Pancreas (tissue), 10 donors: ENCODE results near the gene SLC27A6. TPM values are rescaled to one million over a fixed set of nuclear protein-coding genes. Genes with fewer than 3 reads are reported as not detected.

ENCODE experiments used
- ATAC-seq, 4 donors: fragments of 200-7000 bp; cut with Tn5 transposase; one replicate each; pipeline versions ENCODE4 v1.8.0 to v1.9.1; 2020; ENCODE audit warnings: mild to moderate bottlenecking in 4 of 4, moderate library complexity in 4 of 4
- DNase-seq, 6 donors: peaks; one replicate each; pipeline ENCODE4 v3.0.0-alpha.2; 2020
- FAIRE-seq: peaks from 2 replicates; lab custom pipeline; 2012; peaks lifted over from hg19 to GRCh38; lab: Jason Lieb, UNC
- H3K27ac ChIP-seq, 4 donors: fragments of 200-600 bp; sonication (generic); 1 replicate in 3 of 4; 2 replicates in 1 of 4; pipeline versions ENCODE4 v1.5.0 to v1.8.0; 2020
- H3K27me3 ChIP-seq, 4 donors: fragments of 200-600 bp; one replicate each; pipeline ENCODE4 v1.8.0; 2021
- H3K36me3 ChIP-seq, 3 donors: fragments of 200-600 bp; sonication (generic) in 1 of 3; one replicate each; pipeline versions ENCODE4 v1.5.0 to v1.8.0; 2020 to 2021
- H3K4me1 ChIP-seq, 3 donors: fragments of 200-600 bp; one replicate each; pipeline ENCODE4 v1.8.0; 2021
- H3K4me3 ChIP-seq, 4 donors: fragments of 200-600 bp; sonication (generic) in 2 of 4; one replicate each; pipeline versions ENCODE4 v1.5.0 to v1.8.0; 2020 to 2021
- H3K9me3 ChIP-seq, 4 donors: fragments of 200-600 bp; one replicate each; pipeline ENCODE4 v1.8.0; 2021
- CTCF ChIP-seq, 4 donors: fragments of 200-600 bp; sonication (generic) in 3 of 4; IDR thresholded peaks; one replicate each; pipeline versions ENCODE4 v1.5.0 to v1.8.0; 2021; ENCODE audit warnings: antibody characterized with exemption in 4 of 4
- WGBS, 2 donors: extraction: QIAGEN DNeasy Blood & Tissue Kit; methylation state at CpG; one replicate each; pipeline ENCODE4 v1.1.7; 2013; 5-methylcytosine and 5-hydroxymethylcytosine counted together
- intact Hi-C, 3 donors: fragments of 100-400 bp; cut with DNase I; formaldehyde crosslinking; loops; one replicate each; pipeline versions ENCODE4 v1.11.1 to v1.14.2; 2022
- polyA plus RNA-seq, 2 donors: library from polyadenylated mRNA; stranded (reverse); fragments of 200-250 nt; gene quantifications; one replicate each; pipeline ENCODE4 v1.2.3, GENCODE V29; 2013
- total RNA-seq, 6 donors: library from RNA; stranded (reverse); fragmentation: NEBNext Ultra II Directional in 4 of 6; extraction: Animal tissue kit (Norgen Biotek cat#: 25700) in 4 of 6; gene quantifications; one replicate each; pipeline versions ENCODE4 v1.2.1 to v1.2.4, GENCODE V29; 2021 to 2023
- donor health status: healthy with polysubstance abuse.
- donor health status: DM: no; HTN: no; CAD: no; lungs with moderate emphysema.
- donor health status: DM: no; HTN: no; CAD: no.
- donor health status: control.
- donor health status: control.
- donor health status: Bipolar disorder and iron deficiency.
- donor health status: DM: yes; HTN: yes; CAD: no.
- donor health status: DM: no; HTN: no; CAD: no.
- donor health status: DM: no; HTN: no; CAD: no.
- donor health status: DM: yes; HTN: yes; CAD: no.

SLC27A6 gene
- total and polyA plus RNA-seq, 8 donors = 0.03 to 0.61 (median 0.13) TPM

GRCh38 chr5:129042306-129042705, 77.0 kb downstream of the SLC27A6 start:
- DNase-seq (no peak), ATAC-seq (no peak), FAIRE-seq (no peak)
- no peak overlapping the region for H3K27ac ChIP-seq
- no peaks in the 10 kb centered on the region for H3K27me3 ChIP-seq
- no peaks in the 10 kb centered on the region for H3K4me1 ChIP-seq
- no peaks in the 10 kb centered on the region for H3K36me3 ChIP-seq
- no peaks in the 10 kb centered on the region for H3K9me3 ChIP-seq
- no peak overlapping the region for H3K4me3 ChIP-seq
- 67 to 79% methylated on average over 4 of the region's 4 CpGs for WGBS, 2 donors
- no peak for TF ChIP-seq CTCF (IDR thresholded peaks at IDR 0.05)
- intact Hi-C loops = no loop called here

- ATAC-seq (no peak), DNase-seq (no peak), FAIRE-seq (no peak)
- H3K27ac ChIP-seq = no peak overlapping the region
- no peaks in the 10 kb centered on the region for H3K27me3 ChIP-seq
- H3K4me3 ChIP-seq = no peak overlapping the region
- no peaks in the 10 kb centered on the region for H3K9me3 ChIP-seq
- TF ChIP-seq CTCF (IDR thresholded peaks at IDR 0.05) = no peak
- intact Hi-C loops = no loop called here
- no peaks in the 10 kb centered on the region for H3K36me3 ChIP-seq
- H3K4me1 ChIP-seq = no peaks in the 10 kb centered on the region
- 6 to 18% methylated on average over 1 of the region's 1 CpG for WGBS, 2 donors
Observed at GRCh38 chr5:129043894-129044293, 78.6 kb downstream of the SLC27A6 start.

GRCh38 chr5:129046151-129046550, 80.9 kb downstream of the SLC27A6 start:
- Histone ChIP-seq H3K27me3 (no peaks in the 10 kb centered on the region), H3K27ac (no peak overlapping the region), H3K4me1 (no peaks in the 10 kb centered on the region), H3K36me3 (no peaks in the 10 kb centered on the region), H3K9me3 (no peaks in the 10 kb centered on the region), H3K4me3 (no peak overlapping the region)
- TF ChIP-seq CTCF (IDR thresholded peaks at IDR 0.05) = no peak
- ATAC-seq (no peak), DNase-seq (no peak), FAIRE-seq (no peak)
- intact Hi-C loops = no loop called here

GRCh38 chr5:129048509-129048908, 83.2 kb downstream of the SLC27A6 start:
- no peaks in the 10 kb centered on the region for H3K4me1 ChIP-seq
- intact Hi-C loops = no loop called here
- no peak overlapping the region for H3K27ac ChIP-seq
- no peaks in the 10 kb centered on the region for H3K9me3 ChIP-seq
- DNase-seq (no peak), ATAC-seq (no peak), FAIRE-seq (no peak)
- no peaks in the 10 kb centered on the region for H3K27me3 ChIP-seq
- no peak for TF ChIP-seq CTCF (IDR thresholded peaks at IDR 0.05)
- 33 to 48% methylated on average over 2 of the region's 2 CpGs for WGBS, 2 donors
- no peaks in the 10 kb centered on the region for H3K36me3 ChIP-seq
- no peak overlapping the region for H3K4me3 ChIP-seq

- no peak overlapping the region for H3K4me3 ChIP-seq
- H3K27ac ChIP-seq = no peak overlapping the region
- ATAC-seq (no peak), FAIRE-seq (no peak), DNase-seq (no peak)
- WGBS, 2 donors = 52 to 55% methylated on average over 2 of the region's 2 CpGs
- H3K36me3 ChIP-seq = no peaks in the 10 kb centered on the region
- H3K27me3 ChIP-seq = no peaks in the 10 kb centered on the region
- no peak for TF ChIP-seq CTCF (IDR thresholded peaks at IDR 0.05)
- H3K9me3 ChIP-seq = no peaks in the 10 kb centered on the region
- intact Hi-C loops = no loop called here
- H3K4me1 ChIP-seq = no peaks in the 10 kb centered on the region
Observed at GRCh38 chr5:129049126-129049799, 84.0 kb downstream of the SLC27A6 start.
